Endothelial cell (in vitro differentiated cells): ENCODE measurements around the gene TPRA1. TPM values are rescaled to one million over a fixed set of nuclear protein-coding genes. Genes with fewer than 3 reads are reported as not detected.
"Not testable (repeated sequence)": the region's sequence is repeated elsewhere in the genome, so short reads cannot be mapped to it uniquely, and the experiment has no call there.

Experiments used
- DNase-seq: peaks from one replicate; pipeline ENCODE4 v3.0.0; 2021; ENCODE audit warnings: low spot score
- H3K27ac Mint-ChIP-seq: one replicate; pipeline ENCODE4 v1.8.0; 2021; ENCODE audit warnings: mixed read lengths, inconsistent platforms; ENCODE audit not compliant: unreplicated experiment
- H3K27me3 Mint-ChIP-seq: one replicate; pipeline ENCODE4 v1.8.0; 2021; ENCODE audit warnings: mild to moderate bottlenecking, moderate library complexity, mixed read lengths, inconsistent platforms; ENCODE audit not compliant: unreplicated experiment
- H3K36me3 Mint-ChIP-seq: one replicate; pipeline ENCODE4 v1.8.0; 2021; ENCODE audit warnings: mild to moderate bottlenecking, low read depth, mixed read lengths, inconsistent platforms; ENCODE audit not compliant: unreplicated experiment
- H3K4me1 Mint-ChIP-seq: one replicate; pipeline ENCODE4 v1.8.0; 2021; ENCODE audit warnings: mild to moderate bottlenecking, mixed read lengths, inconsistent platforms; ENCODE audit not compliant: unreplicated experiment
- H3K4me3 Mint-ChIP-seq: one replicate; pipeline ENCODE4 v1.8.0; 2021; ENCODE audit warnings: mild to moderate bottlenecking, mixed read lengths, inconsistent platforms; ENCODE audit not compliant: unreplicated experiment
- H3K9me3 Mint-ChIP-seq: one replicate; pipeline ENCODE4 v1.8.0; 2021; ENCODE audit warnings: mixed read lengths, inconsistent platforms; ENCODE audit not compliant: unreplicated experiment
- total RNA-seq: library from RNA; stranded (reverse); fragmentation: NEBNext Ultra II Directional; extraction: Animal tissue kit (Norgen Biotek cat#: 25700); gene quantifications from one replicate; pipeline ENCODE4 v1.2.1, GENCODE V29; 2021; ENCODE audit not compliant: unreplicated experiment
- TF ChIP-seq, protein P1 (sequence below): fragments of 200-600 bp; sonication (generic); IDR thresholded peaks from one replicate; pipeline ENCODE4 v1.5.0; 2021; ENCODE audit warnings: antibody characterized with exemption; ENCODE audit not compliant: unreplicated experiment

The TPRA1 gene
- total RNA-seq, 1 donor from 2014 or later, result 36.9 TPM

- TF ChIP-seq, protein P1, sequence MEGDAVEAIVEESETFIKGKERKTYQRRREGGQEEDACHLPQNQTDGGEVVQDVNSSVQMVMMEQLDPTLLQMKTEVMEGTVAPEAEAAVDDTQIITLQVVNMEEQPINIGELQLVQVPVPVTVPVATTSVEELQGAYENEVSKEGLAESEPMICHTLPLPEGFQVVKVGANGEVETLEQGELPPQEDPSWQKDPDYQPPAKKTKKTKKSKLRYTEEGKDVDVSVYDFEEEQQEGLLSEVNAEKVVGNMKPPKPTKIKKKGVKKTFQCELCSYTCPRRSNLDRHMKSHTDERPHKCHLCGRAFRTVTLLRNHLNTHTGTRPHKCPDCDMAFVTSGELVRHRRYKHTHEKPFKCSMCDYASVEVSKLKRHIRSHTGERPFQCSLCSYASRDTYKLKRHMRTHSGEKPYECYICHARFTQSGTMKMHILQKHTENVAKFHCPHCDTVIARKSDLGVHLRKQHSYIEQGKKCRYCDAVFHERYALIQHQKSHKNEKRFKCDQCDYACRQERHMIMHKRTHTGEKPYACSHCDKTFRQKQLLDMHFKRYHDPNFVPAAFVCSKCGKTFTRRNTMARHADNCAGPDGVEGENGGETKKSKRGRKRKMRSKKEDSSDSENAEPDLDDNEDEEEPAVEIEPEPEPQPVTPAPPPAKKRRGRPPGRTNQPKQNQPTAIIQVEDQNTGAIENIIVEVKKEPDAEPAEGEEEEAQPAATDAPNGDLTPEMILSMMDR, result no peak
- H3K4me1 Mint-ChIP-seq, result peaks cover 25% of the 10 kb centered on the region
- no peaks in the 10 kb centered on the region for H3K9me3 Mint-ChIP-seq
- DNase-seq, result no peak
- peaks cover 42% of the 10 kb centered on the region for H3K36me3 Mint-ChIP-seq
- H3K27me3 Mint-ChIP-seq, result peaks cover 5% of the 10 kb centered on the region
- H3K27ac Mint-ChIP-seq, result no peak overlapping the region
- H3K4me3 Mint-ChIP-seq, result no peak overlapping the region
Observed at GRCh38 chr3:127606086-127606805, 15.7 kb upstream of the TPRA1 start.

DNA sequence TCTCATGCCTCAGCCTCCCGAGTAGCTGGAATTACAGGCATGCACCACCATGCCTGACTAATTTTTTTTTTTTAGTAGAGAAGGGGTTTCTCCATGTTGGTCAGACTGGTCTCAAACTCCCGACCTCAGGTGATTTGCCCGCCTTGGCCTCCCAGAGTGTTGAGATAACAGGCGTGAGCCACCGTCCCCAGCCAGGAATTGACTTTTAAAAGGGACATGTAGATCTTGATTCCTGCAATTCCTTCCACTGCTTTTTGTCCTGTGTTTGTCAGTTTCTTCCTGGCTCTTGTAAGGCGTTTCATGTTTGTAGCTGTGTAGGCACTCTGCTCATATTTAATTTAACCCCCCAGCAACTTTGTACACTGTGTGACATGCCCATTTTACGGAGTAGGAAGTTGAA is 15.0 kb upstream of the TPRA1 start:
- peaks cover 41% of the 10 kb centered on the region for H3K36me3 Mint-ChIP-seq
- DNase-seq, H3K27ac Mint-ChIP-seq, H3K4me3 Mint-ChIP-seq, H3K27me3 Mint-ChIP-seq, H3K9me3 Mint-ChIP-seq: not testable (repeated sequence)
- peaks cover 23% of the 10 kb centered on the region for H3K4me1 Mint-ChIP-seq

GRCh38 chr3:127604546-127605165 is 14.1 kb upstream of the TPRA1 start:
- TF ChIP-seq, protein P1, result no peak
- Mint-ChIP-seq H3K36me3 (peaks cover 33% of the 10 kb centered on the region), H3K4me1 (peaks cover 14% of the 10 kb centered on the region)

DNA sequence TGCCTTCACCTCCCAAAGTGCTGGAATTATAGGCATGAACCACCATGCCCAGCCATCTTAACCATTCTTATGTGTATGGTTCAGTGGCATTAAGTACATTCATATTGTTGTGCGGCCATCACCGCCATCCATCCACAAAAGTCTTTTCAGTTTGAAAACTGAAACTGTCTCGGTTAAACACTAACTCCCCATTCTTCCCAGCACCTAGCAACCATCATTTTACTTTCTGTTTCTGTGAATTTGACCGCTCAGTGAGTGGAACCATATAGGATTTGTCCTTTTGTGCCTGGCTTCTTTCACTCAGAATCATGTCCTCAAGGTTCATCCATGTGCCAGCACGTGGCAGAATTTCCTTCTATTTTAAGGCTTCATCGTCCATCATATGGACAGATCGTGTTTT is 13.5 kb upstream of the TPRA1 start:
- no peak overlapping the region for H3K4me3 Mint-ChIP-seq
- TF ChIP-seq, protein P1, result no peak
- H3K9me3 Mint-ChIP-seq, result no peaks in the 10 kb centered on the region
- peaks cover 5% of the 10 kb centered on the region for H3K27me3 Mint-ChIP-seq
- H3K4me1 Mint-ChIP-seq, result peaks cover 12% of the 10 kb centered on the region
- DNase-seq, result no peak
- H3K27ac Mint-ChIP-seq, result no peak overlapping the region
- H3K36me3 Mint-ChIP-seq, result peaks cover 30% of the 10 kb centered on the region

More at GRCh38 chr3:127604546-127605165, 14.1 kb upstream of the TPRA1 start:
- DNase-seq, result no peak
- Mint-ChIP-seq H3K27ac (no peak overlapping the region), H3K9me3 (no peaks in the 10 kb centered on the region), H3K4me3 (no peak overlapping the region), H3K27me3 (peaks cover 5% of the 10 kb centered on the region)

DNA sequence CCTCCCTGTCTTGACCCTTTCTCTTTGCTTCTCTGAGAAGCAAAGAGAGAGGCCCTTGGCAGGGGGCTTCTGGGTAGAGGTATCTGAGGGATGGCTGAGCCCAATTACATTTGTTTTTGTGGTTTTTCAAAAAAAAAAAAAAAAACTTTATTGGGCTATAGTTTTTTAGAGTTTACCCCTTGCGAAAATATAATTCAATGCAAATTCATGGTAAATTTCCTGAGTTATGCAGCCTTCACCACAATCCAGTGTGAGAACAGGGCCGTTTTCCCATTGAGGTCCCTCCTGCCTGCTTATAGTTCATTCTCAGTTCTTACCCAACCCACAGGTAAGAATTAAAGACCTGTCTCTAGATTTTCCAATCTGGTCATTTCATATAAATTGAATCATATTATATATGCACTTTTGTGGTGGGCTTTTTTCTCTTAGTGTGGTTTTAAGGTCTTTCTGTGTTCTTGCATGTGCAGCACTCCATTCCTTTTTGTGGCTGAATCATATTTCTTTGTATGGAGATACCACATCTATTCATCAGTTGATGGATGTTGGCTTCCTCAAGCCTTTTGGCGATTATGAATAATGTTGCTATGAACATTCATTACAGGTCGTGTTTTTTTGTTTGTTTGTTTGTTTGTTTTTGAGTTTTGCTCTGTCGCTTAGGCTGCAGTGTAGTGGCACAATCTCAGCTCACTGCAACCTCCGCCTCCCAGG is 10.4 kb upstream of the TPRA1 start:
- Mint-ChIP-seq H3K27ac (no peak overlapping the region), H3K4me1 (peaks cover 15% of the 10 kb centered on the region), H3K27me3 (peaks cover 6% of the 10 kb centered on the region), H3K9me3 (no peaks in the 10 kb centered on the region), H3K4me3 (no peak overlapping the region), H3K36me3 (peaks cover 10% of the 10 kb centered on the region)
- no peak for DNase-seq
- TF ChIP-seq, protein P1, result no peak
